A549 (cell line): ENCODE results near the gene HSD11B2.

Experiments used
- ATOH8 ChIP-seq: fragments of 250-450 bp; sonication (Bioruptor Pico); IDR thresholded peaks from 2 replicates; pipeline ENCODE4 v1.5.0; 2020; ENCODE audit warnings: low read depth, mild to moderate bottlenecking, moderate library complexity
- CBX8 ChIP-seq: fragments of 200-600 bp; sonication (generic); IDR thresholded peaks from 2 replicates; pipeline ENCODE4 v1.6.1; 2016
- CHD4 ChIP-seq: fragments of 200-600 bp; sonication (generic); IDR thresholded peaks from 2 replicates; pipeline ENCODE4 v1.6.1; 2016; ENCODE audit warnings: antibody characterized with exemption, mild to moderate bottlenecking, borderline replicate concordance
- CTCF ChIP-seq: fragments of >200 bp; sonication (Bioruptor Twin); formaldehyde crosslinking; IDR thresholded peaks from 3 replicates; pipeline ENCODE4 v1.5.1; 2016
- EP300 ChIP-seq, 2 experiments: fragments of >200 bp; sonication (Bioruptor Twin); formaldehyde crosslinking; IDR thresholded peaks; 2 replicates in 1 of 2; 3 replicates in 1 of 2; pipeline ENCODE4 v1.6.1; 2016 to 2017
- FOSB ChIP-seq: fragments of 250-450 bp; sonication (Bioruptor Pico); IDR thresholded peaks from 2 replicates; pipeline ENCODE4 v1.5.0; 2020; ENCODE audit warnings: mild to moderate bottlenecking, moderate library complexity
- KDM1A ChIP-seq: fragments of 200-600 bp; sonication (generic); IDR thresholded peaks from 2 replicates; pipeline ENCODE4 v1.6.1; 2016; ENCODE audit warnings: low read depth, mild to moderate bottlenecking
- MAX ChIP-seq: IDR thresholded peaks from 2 replicates; pipeline ENCODE4 v1.6.1; 2012
- ZC3H11A ChIP-seq: fragments of 450-650 bp; IDR thresholded peaks from 2 replicates; pipeline ENCODE4 v1.6.1; 2014; ENCODE audit warnings: antibody characterized with exemption, mild to moderate bottlenecking
- ZFP36 ChIP-seq: fragments of 450-650 bp; IDR thresholded peaks from 2 replicates; pipeline ENCODE4 v1.6.1; 2014; ENCODE audit warnings: borderline replicate concordance; ENCODE audit not compliant: partially characterized antibody

GRCh38 chr16:67407788-67408452, 23.0 kb upstream of the HSD11B2 start:
- TF ChIP-seq KDM1A (no peak), CBX8 (no peak), FOSB (no peak), EP300 (IDR thresholded peaks at IDR 0.05) (no peak), CTCF (no peak), CHD4 (no peak), ZC3H11A (no peak), MAX (no peak), ZFP36 (no peak), ATOH8 (CRISPR knock-in tag) (no peak)
